GM23248 (cell line): ENCODE results near the gene C1orf167. TPM values are rescaled to one million over a fixed set of nuclear protein-coding genes. Genes with fewer than 3 reads are reported as not detected.

Source experiments
- DNase-seq: peaks from one replicate; pipeline ENCODE4 v3.0.0-alpha.2; 2015
- H2AFZ ChIP-seq: fragments of 200-600 bp; sonication (generic); 2 replicates; pipeline ENCODE4 v1.6.1; 2016; ENCODE audit warnings: antibody characterized with exemption
- H3F3A ChIP-seq: fragments of 200-600 bp; sonication (generic); 2 replicates; pipeline ENCODE4 v1.6.1; 2016; ENCODE audit warnings: mild to moderate bottlenecking, antibody characterized with exemption, mixed run types; ENCODE audit not compliant: insufficient read depth
- H3K27ac ChIP-seq: fragments of 200-600 bp; sonication (generic); 2 replicates; pipeline ENCODE4 v1.5.1; 2016; ENCODE audit warnings: mild to moderate bottlenecking
- H3K27me3 ChIP-seq: fragments of 200-600 bp; sonication (generic); replicated peaks from 2 replicates; pipeline ENCODE4 v1.6.1; 2016; ENCODE audit warnings: mild to moderate bottlenecking; ENCODE audit not compliant: insufficient read depth
- H3K36me3 ChIP-seq: fragments of 200-600 bp; sonication (generic); 2 replicates; pipeline ENCODE4 v1.6.1; 2016; ENCODE audit warnings: low read depth, mild to moderate bottlenecking
- H3K4me1 ChIP-seq: fragments of 200-600 bp; sonication (generic); 2 replicates; pipeline ENCODE4 v1.6.1; 2016; ENCODE audit warnings: mild to moderate bottlenecking; ENCODE audit not compliant: insufficient read depth
- H3K4me2 ChIP-seq: fragments of 200-600 bp; sonication (generic); one replicate; pipeline ENCODE4 v1.6.1; 2016; ENCODE audit warnings: mild to moderate bottlenecking; ENCODE audit not compliant: unreplicated experiment
- H3K4me3 ChIP-seq: fragments of 200-600 bp; sonication (generic); 2 replicates; pipeline ENCODE4 v1.5.1; 2016; ENCODE audit warnings: mild to moderate bottlenecking
- H3K79me2 ChIP-seq: fragments of 200-600 bp; sonication (generic); 2 replicates; pipeline ENCODE4 v1.6.1; 2016; ENCODE audit warnings: mild to moderate bottlenecking; ENCODE audit not compliant: insufficient read depth
- H3K9ac ChIP-seq: fragments of 200-600 bp; sonication (generic); 2 replicates; pipeline ENCODE4 v1.6.1; 2016; ENCODE audit warnings: mild to moderate bottlenecking
- H3K9me2 ChIP-seq: fragments of 200-600 bp; sonication (generic); 2 replicates; pipeline ENCODE4 v1.6.1; 2016; ENCODE audit warnings: mixed run types, mild to moderate bottlenecking, moderate library complexity; ENCODE audit not compliant: insufficient read depth
- H3K9me3 ChIP-seq: fragments of 200-600 bp; sonication (generic); one replicate; pipeline ENCODE4 v1.6.1; 2017; ENCODE audit warnings: low read depth
- H4K20me1 ChIP-seq: fragments of 200-600 bp; sonication (generic); 2 replicates; pipeline ENCODE4 v1.6.0; 2016; ENCODE audit not compliant: insufficient read depth
- EZH2 ChIP-seq: fragments of 200-600 bp; sonication (generic); IDR thresholded peaks from 2 replicates; pipeline ENCODE4 v1.6.1; 2018; ENCODE audit warnings: antibody characterized with exemption, mild to moderate bottlenecking; ENCODE audit not compliant: insufficient read depth, poor library complexity, severe bottlenecking
- EZH2phosphoT487 ChIP-seq: fragments of 200-600 bp; sonication (generic); IDR thresholded peaks from 2 replicates; pipeline ENCODE4 v1.6.1; 2018; ENCODE audit warnings: antibody characterized with exemption, moderate library complexity, mild to moderate bottlenecking, low read depth; ENCODE audit not compliant: insufficient read depth
- WGBS, 2 experiments: methylation state at CpG; one replicate each; pipeline ENCODE4 v1.1.6; 2015 to 2017; ENCODE audit warnings: low lambda C conversion rate in 2 of 2, low coverage in 1 of 2; ENCODE audit errors: missing lambda C conversion rate in 2 of 2; 5-methylcytosine and 5-hydroxymethylcytosine counted together
- in situ Hi-C: fragments of 300-500 bp; cut with MboI; formaldehyde crosslinking; loops from 2 replicates; pipeline ENCODE4 v1.15.0; 2020
- polyA plus RNA-seq: library from polyadenylated mRNA; unstranded; fragments of >200 nt; fragmentation: Nextera tagmentation; extraction: Ambion mirVana; gene quantifications from 2 replicates; pipeline ENCODE4 v1.2.1, GENCODE V29; 2016
- total RNA-seq: library from RNA; depleted of rRNA; stranded (reverse); fragments of >200 nt; shearing (Covaris generic); gene quantifications from 2 replicates; pipeline ENCODE4 v1.2.3, GENCODE V29; 2014

C1orf167 gene
- total and polyA plus RNA-seq, 2 experiments from 2014 or later = 0.43 TPM; not detected in 1

- no peak overlapping the region for H3K4me3 ChIP-seq
- no peaks in the 10 kb centered on the region for H3K36me3 ChIP-seq
- H3K9me3 ChIP-seq = no peaks in the 10 kb centered on the region
- no peaks in the 10 kb centered on the region for H3K27me3 ChIP-seq
- WGBS, 2 experiments = 86 to 91% methylated on average over 9 of the region's 9 CpGs
- H4K20me1 ChIP-seq = no peaks in the 10 kb centered on the region
- H3K4me2 ChIP-seq = no peak overlapping the region
- peaks cover 12% of the 10 kb centered on the region; the same call in 1 of the 2 replicates for H3K79me2 ChIP-seq
- H3K9me2 ChIP-seq = no peaks in the 10 kb centered on the region
- peaks cover 14% of the 10 kb centered on the region for H3K4me1 ChIP-seq
- H3K27ac ChIP-seq = no peak overlapping the region
- no peak overlapping the region for H3K9ac ChIP-seq
- H3F3A ChIP-seq = peaks cover 22% of the 10 kb centered on the region
- no peak for DNase-seq
- in situ Hi-C loops = no loop called here
- H2AFZ ChIP-seq = no peak overlapping the region
- TF ChIP-seq EZH2 = no peak
- no peak for TF ChIP-seq EZH2phosphoT487
Measured at GRCh38 chr1:11799896-11800295, 37.9 kb downstream of the C1orf167 start.

GRCh38 chr1:11800391-11800755 lies 38.4 kb downstream of the C1orf167 start:
- H3K9ac ChIP-seq = no peak overlapping the region
- H3K36me3 ChIP-seq = no peaks in the 10 kb centered on the region
- no peaks in the 10 kb centered on the region for H4K20me1 ChIP-seq
- peaks cover 26% of the 10 kb centered on the region for H3F3A ChIP-seq
- no peaks in the 10 kb centered on the region for H3K9me2 ChIP-seq
- 92 to 94% methylated on average over 8 of the region's 8 CpGs for WGBS, 2 experiments
- H3K4me1 ChIP-seq = peaks cover 16% of the 10 kb centered on the region
- H3K4me3 ChIP-seq = no peak overlapping the region
- H3K27ac ChIP-seq = no peak overlapping the region
- H2AFZ ChIP-seq = no peak overlapping the region
- H3K9me3 ChIP-seq = no peaks in the 10 kb centered on the region
- no peak overlapping the region for H3K4me2 ChIP-seq
- DNase-seq = no peak
- H3K27me3 ChIP-seq = no peaks in the 10 kb centered on the region
- in situ Hi-C loops = no loop called here
- peaks cover 16% of the 10 kb centered on the region for H3K79me2 ChIP-seq
- TF ChIP-seq EZH2 (no peak), EZH2phosphoT487 (no peak)

GRCh38 chr1:11800756-11801433 lies 38.9 kb downstream of the C1orf167 start:
- H3F3A ChIP-seq = peaks cover 26% of the 10 kb centered on the region
- no peaks in the 10 kb centered on the region for H3K9me2 ChIP-seq
- no peak for DNase-seq
- WGBS, 2 experiments = 89 to 90% methylated on average over 21 of the region's 21 CpGs
- H3K4me2 ChIP-seq = no peak overlapping the region
- H3K9ac ChIP-seq = no peak overlapping the region
- no peaks in the 10 kb centered on the region for H3K27me3 ChIP-seq
- peaks cover 16% of the 10 kb centered on the region for H3K4me1 ChIP-seq
- H3K79me2 ChIP-seq = peaks cover 16% of the 10 kb centered on the region
- H3K36me3 ChIP-seq = no peaks in the 10 kb centered on the region
- no peak overlapping the region for H3K4me3 ChIP-seq
- in situ Hi-C loops = no loop called here
- no peak overlapping the region for H2AFZ ChIP-seq
- H4K20me1 ChIP-seq = no peaks in the 10 kb centered on the region
- no peak overlapping the region for H3K27ac ChIP-seq
- H3K9me3 ChIP-seq = no peaks in the 10 kb centered on the region
- TF ChIP-seq EZH2phosphoT487 (no peak), EZH2 (no peak)

GRCh38 chr1:11802616-11802972 lies 40.6 kb downstream of the C1orf167 start:
- peak; percentile 46 for DNase-seq
- Histone ChIP-seq H3K27ac (peak overlapping the region; percentile 79), H3K9ac (peak overlapping the region; percentile 84), H3K79me2 (peaks cover 31% of the 10 kb centered on the region), H4K20me1 (no peaks in the 10 kb centered on the region), H3K36me3 (peaks cover 3% of the 10 kb centered on the region; the same call in 1 of the 2 replicates), H2AFZ (peak overlapping the region; percentile 72), H3K4me1 (peaks cover 26% of the 10 kb centered on the region), H3K27me3 (no peaks in the 10 kb centered on the region), H3F3A (peaks cover 26% of the 10 kb centered on the region), H3K4me3 (peak overlapping the region; percentile 84), H3K9me3 (no peaks in the 10 kb centered on the region), H3K4me2 (peak overlapping the region; percentile 97), H3K9me2 (no peaks in the 10 kb centered on the region)
- TF ChIP-seq EZH2 (no peak), EZH2phosphoT487 (no peak)
- 1% methylated on average over 6 of the region's 6 CpGs for WGBS, 2 experiments
- in situ Hi-C loops = no loop called here
